ENCODE measurements around the gene VPS37B.

- no peak for TF ChIP-seq OVOL3 (tag by site-specific recombination; IDR thresholded peaks at IDR 0.05)
- TF ChIP-seq ZNF449 (tag by site-specific recombination; IDR thresholded peaks at IDR 0.05) = no peak
- no peak for TF ChIP-seq TCF7L2 (IDR thresholded peaks at IDR 0.05; ENCODE audit: borderline replicate concordance, low read depth, low read length)
- no peak for TF ChIP-seq ZNF777 (tag by site-specific recombination; IDR thresholded peaks at IDR 0.05; ENCODE audit: borderline replicate concordance)
- TF ChIP-seq ZNF184 (tag by site-specific recombination; IDR thresholded peaks at IDR 0.05) = no peak
- TF ChIP-seq ZNF169 (tag by site-specific recombination; IDR thresholded peaks at IDR 0.05) = no peak
Observed at GRCh38 chr12:122843455-122843854, 52.5 kb downstream of the VPS37B start.

Measured in HEK293 (cell line).